PC-9 (cell line): ENCODE measurements around the gene CLEC16A. TPM values are rescaled to one million over a fixed set of nuclear protein-coding genes. Genes with fewer than 3 reads are reported as not detected.

Experiments used
- BruUV-seq: library from RNA; stranded (reverse); fragments of 400-500 nt; replicated peaks from 2 replicates; lab custom pipeline; 2021; lab: Mats Ljungman, UMichigan
- CTCF ChIA-PET: fragments of 300-600 bp; sonication (Branson Sonifier 250); formaldehyde crosslinking; loops from one replicate; lab custom pipeline; 2022; ENCODE audit warnings: antibody characterized with exemption; lab: Charles Lee
- POLR2A ChIA-PET: fragments of 300-600 bp; sonication (Branson Sonifier 250); formaldehyde crosslinking; loops from one replicate; lab custom pipeline; 2022; ENCODE audit warnings: antibody characterized with exemption; ENCODE audit not compliant: unreplicated experiment; lab: Charles Lee
- DNase-seq, 2 experiments: peaks; one replicate each; pipeline versions ENCODE4 v3.0.0 to v3.0.0-alpha.2; 2015 to 2022; ENCODE audit warnings: mixed read lengths in 1 of 2
- H2AFZ ChIP-seq: fragments of 200-600 bp; sonication (generic); 2 replicates; pipeline ENCODE4 v1.8.1; 2017; ENCODE audit warnings: antibody characterized with exemption
- H3F3A ChIP-seq: fragments of 200-600 bp; sonication (generic); 2 replicates; pipeline ENCODE4 v1.8.1; 2017; ENCODE audit warnings: antibody characterized with exemption, mild to moderate bottlenecking, low read depth; ENCODE audit not compliant: insufficient read depth
- H3K27ac ChIP-seq: fragments of 200-600 bp; sonication (generic); 2 replicates; pipeline ENCODE4 v1.6.1; 2016; ENCODE audit warnings: mixed run types
- H3K27me3 ChIP-seq: fragments of 200-600 bp; sonication (generic); 2 replicates; pipeline ENCODE4 v1.6.1; 2016; ENCODE audit warnings: low read depth, mixed run types; ENCODE audit not compliant: insufficient read depth
- H3K36me3 ChIP-seq: fragments of 200-600 bp; sonication (generic); 2 replicates; pipeline ENCODE4 v1.6.1; 2016; ENCODE audit warnings: low read depth, mixed run types
- H3K4me1 ChIP-seq: fragments of 200-600 bp; sonication (generic); replicated peaks from 2 replicates; pipeline ENCODE4 v1.6.1; 2016; ENCODE audit warnings: mixed run types; ENCODE audit not compliant: insufficient read depth
- H3K4me2 ChIP-seq: fragments of 200-600 bp; sonication (generic); 2 replicates; pipeline ENCODE4 v1.6.1; 2017; ENCODE audit warnings: mixed run types
- H3K4me3 ChIP-seq: fragments of 200-600 bp; sonication (generic); 2 replicates; pipeline ENCODE4 v1.6.1; 2016; ENCODE audit warnings: mixed run types
- H3K79me2 ChIP-seq: fragments of 200-600 bp; sonication (generic); 2 replicates; pipeline ENCODE4 v1.6.1; 2017; ENCODE audit warnings: low read depth, mixed run types
- H3K9me2 ChIP-seq: fragments of 200-600 bp; sonication (generic); 2 replicates; pipeline ENCODE4 v1.8.1; 2017; ENCODE audit warnings: mild to moderate bottlenecking; ENCODE audit not compliant: insufficient read depth
- H3K9me3 ChIP-seq: fragments of 200-600 bp; sonication (generic); 2 replicates; pipeline ENCODE4 v1.8.1; 2016; ENCODE audit warnings: low read depth; ENCODE audit not compliant: insufficient read depth
- H4K20me1 ChIP-seq: fragments of 200-600 bp; sonication (generic); 2 replicates; pipeline ENCODE4 v1.8.1; 2017; ENCODE audit not compliant: insufficient read depth
- CTCF ChIP-seq: fragments of 200-600 bp; sonication (generic); conservative IDR thresholded peaks from 2 replicates; pipeline ENCODE4 v1.6.1; 2017; ENCODE audit warnings: mixed run types, antibody characterized with exemption, mild to moderate bottlenecking, moderate library complexity
- EZH2 ChIP-seq: fragments of 200-600 bp; sonication (generic); IDR thresholded peaks from 2 replicates; pipeline ENCODE4 v1.8.0; 2017; ENCODE audit warnings: antibody characterized with exemption, low read depth
- intact Hi-C: fragments of 100-400 bp; cut with micrococcal nuclease; formaldehyde crosslinking; loops from one replicate; pipeline ENCODE4 v1.10.0; 2022; ENCODE audit not compliant: unreplicated experiment
- total RNA-seq: library from RNA; stranded (reverse); gene quantifications from 2 replicates; pipeline ENCODE4 v1.2.3, GENCODE V29; 2021

Gene CLEC16A
- total RNA-seq, 1 experiment from 2014 or later = 34.9 TPM

GRCh38 chr16:10937068-10937859 is 7.1 kb upstream of the CLEC16A start:
- peaks cover 41% of the 10 kb centered on the region for H4K20me1 ChIP-seq
- ChIA-PET POLR2A (no interaction called here), CTCF (interaction anchor here (0.8 kb wide), 1 partner anchor 34 kb away, joined by 3 read pairs; no protein-coding TSS in a partner anchor)
- H3K9me3 ChIP-seq = no peaks in the 10 kb centered on the region
- H3K79me2 ChIP-seq = peaks cover 42% of the 10 kb centered on the region
- DNase-seq = no peak
- intact Hi-C loops = no loop called here
- no peak overlapping the region for H3K4me3 ChIP-seq
- no peak overlapping the region for H3K4me2 ChIP-seq
- H3K27me3 ChIP-seq = no peaks in the 10 kb centered on the region
- H3K4me1 ChIP-seq = peaks cover 19% of the 10 kb centered on the region
- H2AFZ ChIP-seq = no peak overlapping the region
- peaks cover 4% of the 10 kb centered on the region; the same call in 1 of the 2 replicates for H3K36me3 ChIP-seq
- H3K9me2 ChIP-seq = no peaks in the 10 kb centered on the region
- TF ChIP-seq CTCF = no peak
- TF ChIP-seq EZH2 = no peak
- no TSS peak for BruUV-seq
- no peak overlapping the region for H3K27ac ChIP-seq
- no peaks in the 10 kb centered on the region for H3F3A ChIP-seq

GRCh38 chr16:10938321-10938720 is 6.0 kb upstream of the CLEC16A start:
- POLR2A ChIA-PET = interaction anchor here (0.7 kb wide), 1 partner anchor 513 kb away, joined by 8 read pairs; no protein-coding TSS in a partner anchor
- H4K20me1 ChIP-seq = peaks cover 38% of the 10 kb centered on the region

More at GRCh38 chr16:10938321-10938720, 6.0 kb upstream of the CLEC16A start:
- Histone ChIP-seq H3K36me3 (peaks cover 4% of the 10 kb centered on the region; the same call in 1 of the 2 replicates), H3K4me3 (no peak overlapping the region), H2AFZ (no peak overlapping the region), H3K27ac (no peak overlapping the region), H3K9me3 (no peaks in the 10 kb centered on the region), H3K4me2 (no peak overlapping the region), H3K79me2 (peaks cover 42% of the 10 kb centered on the region), H3K9me2 (no peaks in the 10 kb centered on the region), H3F3A (no peaks in the 10 kb centered on the region), H3K4me1 (peaks cover 25% of the 10 kb centered on the region), H3K27me3 (no peaks in the 10 kb centered on the region)
- TF ChIP-seq EZH2 (no peak), CTCF (no peak)
- intact Hi-C loops = no loop called here
- CTCF ChIA-PET = no interaction called here
- DNase-seq = no peak
- no TSS peak for BruUV-seq
